Colonic mucosa (tissue), 4 donors: ENCODE results near the gene LRRFIP1. TPM values are rescaled to one million over a fixed set of nuclear protein-coding genes. Genes with fewer than 3 reads are reported as not detected.

ENCODE experiments used
- DNase-seq: peaks from one replicate; pipeline ENCODE4 v3.0.0-alpha.2; 2020
- H3K27ac ChIP-seq: fragments of 200-600 bp; one replicate; pipeline ENCODE4 v1.8.0; 2021
- H3K27me3 ChIP-seq: fragments of 200-600 bp; one replicate; pipeline ENCODE4 v1.8.0; 2021
- H3K36me3 ChIP-seq: fragments of 200-600 bp; one replicate; pipeline ENCODE4 v1.8.0; 2021
- H3K4me1 ChIP-seq: fragments of 200-600 bp; one replicate; pipeline ENCODE4 v1.8.0; 2021; ENCODE audit warnings: mild to moderate bottlenecking
- H3K4me3 ChIP-seq: fragments of 200-600 bp; one replicate; pipeline ENCODE4 v1.8.0; 2021
- H3K9ac ChIP-seq, 2 donors: one replicate each; pipeline ENCODE4 v1.7.0; 2013; ENCODE audit warnings: control low read depth in 2 of 2, low read depth in 2 of 2, low read length in 2 of 2
- H3K9me3 ChIP-seq: fragments of 200-600 bp; one replicate; pipeline ENCODE4 v1.8.0; 2021
- intact Hi-C: fragments of 100-400 bp; cut with DNase I; formaldehyde crosslinking; loops from one replicate; pipeline ENCODE4 v1.14.1; 2022
- total RNA-seq, 2 donors: library from RNA; stranded (reverse); fragmentation: NEBNext Ultra II Directional in 1 of 2; extraction: Animal tissue kit (Norgen Biotek cat#: 25700) in 1 of 2; gene quantifications; one replicate each; pipeline ENCODE4 v1.2.1, GENCODE V29; 2021
- TF ChIP-seq, protein P1 (sequence below): fragments of 200-600 bp; IDR thresholded peaks from one replicate; pipeline ENCODE4 v1.8.0; 2022; ENCODE audit warnings: antibody characterized with exemption, mild to moderate bottlenecking
- donor health status: healthy.
- donor health status: DM: no; HTN: no; CAD: no.
- donor health status: DM: no; HTN: no; CAD: no.

Gene LRRFIP1
- total RNA-seq, 2 donors from 2014 or later, result 114 to 133 TPM

DNA sequence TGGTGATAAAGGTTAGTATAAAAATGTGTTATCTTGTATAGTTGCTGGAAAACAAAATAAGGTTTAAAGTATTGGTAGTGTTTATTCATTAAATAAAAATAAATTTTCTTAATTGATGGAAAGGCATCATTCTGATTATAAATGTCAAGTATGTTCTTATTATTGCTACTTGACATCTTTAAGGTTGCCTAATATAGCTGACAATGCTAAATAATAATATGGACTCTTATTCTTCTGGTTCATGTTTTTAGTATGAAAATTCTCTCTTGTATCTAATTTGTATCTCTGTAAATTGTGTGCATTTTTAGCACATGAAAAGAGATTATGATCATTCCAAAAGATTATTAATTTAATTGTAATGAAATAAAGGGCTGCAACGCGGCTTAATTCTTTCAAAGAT lies 196.2 kb downstream of the LRRFIP1 start:
- Histone ChIP-seq H3K27ac (no peak overlapping the region), H3K9ac (no peak overlapping the region), H3K4me1 (no peaks in the 10 kb centered on the region), H3K9me3 (no peaks in the 10 kb centered on the region), H3K36me3 (no peaks in the 10 kb centered on the region), H3K4me3 (no peak overlapping the region), H3K27me3 (no peaks in the 10 kb centered on the region)
- DNase-seq, result no peak
- TF ChIP-seq, protein P1, sequence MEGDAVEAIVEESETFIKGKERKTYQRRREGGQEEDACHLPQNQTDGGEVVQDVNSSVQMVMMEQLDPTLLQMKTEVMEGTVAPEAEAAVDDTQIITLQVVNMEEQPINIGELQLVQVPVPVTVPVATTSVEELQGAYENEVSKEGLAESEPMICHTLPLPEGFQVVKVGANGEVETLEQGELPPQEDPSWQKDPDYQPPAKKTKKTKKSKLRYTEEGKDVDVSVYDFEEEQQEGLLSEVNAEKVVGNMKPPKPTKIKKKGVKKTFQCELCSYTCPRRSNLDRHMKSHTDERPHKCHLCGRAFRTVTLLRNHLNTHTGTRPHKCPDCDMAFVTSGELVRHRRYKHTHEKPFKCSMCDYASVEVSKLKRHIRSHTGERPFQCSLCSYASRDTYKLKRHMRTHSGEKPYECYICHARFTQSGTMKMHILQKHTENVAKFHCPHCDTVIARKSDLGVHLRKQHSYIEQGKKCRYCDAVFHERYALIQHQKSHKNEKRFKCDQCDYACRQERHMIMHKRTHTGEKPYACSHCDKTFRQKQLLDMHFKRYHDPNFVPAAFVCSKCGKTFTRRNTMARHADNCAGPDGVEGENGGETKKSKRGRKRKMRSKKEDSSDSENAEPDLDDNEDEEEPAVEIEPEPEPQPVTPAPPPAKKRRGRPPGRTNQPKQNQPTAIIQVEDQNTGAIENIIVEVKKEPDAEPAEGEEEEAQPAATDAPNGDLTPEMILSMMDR, result no peak
- intact Hi-C loops, result no loop called here

DNA sequence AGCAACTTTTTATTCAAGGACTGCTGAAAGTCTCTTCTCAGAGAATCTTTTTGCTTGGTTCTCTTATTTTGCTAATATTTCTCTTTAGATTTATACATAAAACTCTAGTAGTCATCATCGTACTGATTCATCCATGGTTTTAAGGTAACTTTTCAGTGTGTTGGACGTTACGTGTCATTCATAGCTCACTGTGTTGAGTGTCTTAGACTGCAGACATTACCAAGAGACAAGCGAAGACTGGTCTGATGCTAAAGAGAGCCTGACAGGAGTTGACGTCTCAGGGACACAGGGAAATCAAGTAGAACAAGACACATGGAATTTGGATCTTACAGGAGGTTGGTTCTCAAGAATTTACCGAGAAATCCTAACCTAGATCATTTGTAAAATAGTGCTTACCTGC lies 196.7 kb downstream of the LRRFIP1 start:
- intact Hi-C loops, result no loop called here
- H3K9me3 ChIP-seq, result no peaks in the 10 kb centered on the region
- no peaks in the 10 kb centered on the region for H3K36me3 ChIP-seq
- no peak overlapping the region for H3K9ac ChIP-seq
- H3K27me3 ChIP-seq, result no peaks in the 10 kb centered on the region
- H3K4me3 ChIP-seq, result no peak overlapping the region
- no peak for DNase-seq
- TF ChIP-seq, protein P1, result no peak
- H3K4me1 ChIP-seq, result no peaks in the 10 kb centered on the region
- no peak overlapping the region for H3K27ac ChIP-seq

DNA sequence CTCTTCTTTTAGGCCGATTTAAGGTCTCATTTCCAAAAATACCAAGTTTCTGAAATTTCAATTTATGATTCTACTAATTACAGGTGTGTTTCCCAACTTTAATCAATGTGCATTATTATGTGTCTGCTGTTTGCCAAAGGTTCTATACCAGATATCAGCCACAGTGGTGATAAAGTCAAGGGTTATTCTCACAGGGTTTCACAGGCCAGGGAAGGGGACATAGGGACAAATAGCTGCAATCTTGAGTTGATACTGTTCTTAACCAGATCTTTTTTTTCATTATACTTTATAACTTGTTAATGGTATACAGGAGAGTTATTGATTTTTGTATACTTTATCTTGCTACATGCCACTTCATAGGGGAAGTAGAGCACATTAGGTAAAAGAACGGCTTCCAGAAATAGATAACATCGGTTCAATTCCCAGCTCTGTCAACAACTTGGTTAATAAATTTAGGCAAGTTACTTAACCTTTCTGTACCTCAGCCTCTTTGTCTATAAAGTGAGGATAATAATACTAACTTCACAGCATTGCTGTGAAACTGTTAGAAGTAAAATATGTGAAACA lies 200.1 kb downstream of the LRRFIP1 start:
- Histone ChIP-seq H3K27ac (no peak overlapping the region), H3K9me3 (no peaks in the 10 kb centered on the region), H3K9ac (no peak overlapping the region), H3K4me1 (no peaks in the 10 kb centered on the region), H3K4me3 (no peak overlapping the region), H3K36me3 (no peaks in the 10 kb centered on the region), H3K27me3 (no peaks in the 10 kb centered on the region)
- intact Hi-C loops, result no loop called here
- TF ChIP-seq, protein P1, result no peak
- DNase-seq, result no peak

Other genes starting within 250 kb of the LRRFIP1 start
- 10 to 100 TPM; 28.4 to 80.9 TPM for gene COL6A3, start 213.4 kb upstream of the LRRFIP1 start, total RNA-seq
- 100 to 1,000 TPM in 1 of 2 donors, 10 to 100 TPM in 1; 87.9 to 111 TPM for gene MLPH, start 140.3 kb upstream of the LRRFIP1 start, total RNA-seq
- gene PRLH, start 61.0 kb upstream of the LRRFIP1 start, total RNA-seq, result not detected
- 10 to 100 TPM; 32.5 to 34.7 TPM for gene RAB17, start 36.9 kb upstream of the LRRFIP1 start, total RNA-seq
- gene RBM44, start 171.2 kb downstream of the LRRFIP1 start, total RNA-seq, result under 1 TPM; 0.35 to 0.48 TPM
- gene RAMP1, start 232.0 kb downstream of the LRRFIP1 start, total RNA-seq, result 10 to 100 TPM in 1 of 2 donors, 1 to 10 TPM in 1; 2.7 to 27.2 TPM